NCI-H1694 treated with DMSO at 0.1 percent for 48 hours (cell line): ENCODE measurements around the gene ZNF587B.
"Not testable (repeated sequence)": the region's sequence is repeated elsewhere in the genome, so short reads cannot be mapped to it uniquely, and the experiment has no call there.

ENCODE experiments used
- DNase-seq: peaks from one replicate; lab custom pipeline; 2025; lab: John Stamatoyannopoulos, UW

Gene ZNF587B

GRCh38 chr19:57819475-57820148, 10.5 kb upstream of the ZNF587B start:
- peak; percentile 92 for DNase-seq

DNA sequence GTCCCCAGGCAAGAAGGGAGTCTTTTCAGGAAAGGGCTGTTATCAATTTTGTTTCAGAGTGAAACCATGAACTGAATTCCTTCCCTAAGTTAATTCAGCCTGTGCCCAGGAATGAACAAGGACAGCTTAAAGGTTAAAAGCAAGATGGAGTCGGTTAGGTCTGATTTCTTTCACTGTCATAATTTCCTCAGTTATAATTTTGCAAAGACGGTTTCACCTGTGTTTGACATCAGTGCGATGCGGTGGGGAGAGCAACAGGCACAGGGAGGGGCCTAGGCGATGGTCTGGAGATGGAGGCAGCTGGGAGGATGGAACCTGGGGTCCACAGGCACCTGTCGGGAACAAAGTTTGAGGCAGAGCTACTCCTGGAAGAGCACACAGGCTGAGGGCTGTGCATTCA, 9.5 kb upstream of the ZNF587B start:
- DNase-seq: no peak

DNA sequence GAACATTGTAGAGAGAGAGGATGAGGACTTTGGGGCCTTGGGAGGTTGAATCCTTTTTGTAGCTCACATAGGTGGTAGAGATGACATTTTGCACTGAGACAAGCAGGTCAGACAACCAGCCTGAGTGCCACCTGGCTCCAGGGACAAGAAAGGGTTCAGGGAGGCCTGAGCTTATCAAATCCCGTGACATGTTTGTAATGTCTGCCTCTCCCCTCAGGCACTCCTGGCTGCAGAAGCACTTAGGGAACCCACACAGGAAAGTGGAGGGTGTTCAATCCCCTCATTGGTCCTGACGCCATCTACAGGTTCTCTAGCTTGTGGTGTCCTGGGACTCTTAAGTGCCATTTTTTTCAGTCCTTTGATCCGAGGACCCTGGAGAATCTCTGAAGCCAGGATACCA, 9.0 kb upstream of the ZNF587B start:
- DNase-seq: not testable (repeated sequence)

- not testable (repeated sequence) for DNase-seq
These were observed 8.6 kb upstream of the ZNF587B start for GRCh38 chr19:57821501-57821900.

GRCh38 chr19:57823155-57823554, 6.9 kb upstream of the ZNF587B start:
- not testable (repeated sequence) for DNase-seq

DNA sequence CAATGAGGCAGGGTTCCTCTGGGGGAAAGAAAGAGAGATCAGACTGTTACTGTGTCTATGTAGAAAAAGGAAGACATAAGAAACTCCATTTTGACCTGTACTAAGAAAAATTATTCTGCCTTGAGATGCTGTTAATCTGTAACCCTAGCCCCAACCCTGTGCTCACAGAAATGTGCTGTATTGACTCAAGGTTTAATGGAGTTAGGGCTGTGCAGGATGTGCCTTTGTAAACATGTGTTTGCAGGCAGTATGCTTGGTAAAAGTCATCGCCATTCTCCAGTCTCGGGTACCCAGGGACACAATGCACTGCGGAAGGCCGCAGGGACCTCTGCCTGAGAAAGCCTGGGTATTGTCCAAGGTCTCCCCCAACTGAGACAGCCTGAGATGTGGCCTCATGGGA, 6.5 kb upstream of the ZNF587B start:
- not testable (repeated sequence) for DNase-seq

DNA sequence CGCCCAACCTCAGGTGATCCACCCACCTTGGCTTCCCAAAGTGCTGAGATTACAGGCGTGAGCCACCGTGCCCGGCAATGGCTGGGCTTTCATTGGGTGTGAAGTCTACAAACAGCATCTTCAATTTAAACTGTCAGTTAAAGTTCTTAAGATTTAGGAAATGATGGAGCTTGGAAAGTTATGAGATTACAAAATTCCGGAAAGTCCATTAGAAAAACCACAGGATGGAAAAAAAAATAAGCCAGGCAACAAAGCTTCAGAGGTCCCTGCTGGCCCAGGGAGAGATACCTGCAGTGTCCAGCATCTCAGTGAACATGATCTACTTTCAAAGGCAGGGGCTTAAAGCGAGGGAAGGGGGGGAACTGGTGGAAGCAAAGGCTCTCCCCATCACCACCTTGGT, 4.6 kb upstream of the ZNF587B start:
- no peak for DNase-seq

DNA sequence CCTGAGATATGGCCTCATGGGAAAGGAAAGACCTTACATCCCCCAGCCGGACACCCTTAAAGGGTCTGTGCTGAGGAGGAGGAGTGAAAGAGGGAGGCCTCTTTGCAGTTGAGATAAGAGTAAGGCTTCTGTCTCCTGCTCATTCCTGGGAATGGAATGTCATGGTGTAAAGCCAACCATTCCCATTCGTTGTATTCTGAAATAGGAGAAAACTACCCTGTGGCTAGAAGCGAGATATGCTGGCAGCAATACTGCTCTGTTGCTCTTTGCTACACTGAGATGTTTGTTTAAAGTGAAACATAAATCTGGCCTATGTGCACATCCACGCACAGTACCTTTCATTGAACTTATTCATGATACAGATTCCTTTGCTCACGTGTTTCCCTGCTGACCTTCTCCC, 783 bp upstream of the ZNF587B start:
- no peak for DNase-seq

DNA sequence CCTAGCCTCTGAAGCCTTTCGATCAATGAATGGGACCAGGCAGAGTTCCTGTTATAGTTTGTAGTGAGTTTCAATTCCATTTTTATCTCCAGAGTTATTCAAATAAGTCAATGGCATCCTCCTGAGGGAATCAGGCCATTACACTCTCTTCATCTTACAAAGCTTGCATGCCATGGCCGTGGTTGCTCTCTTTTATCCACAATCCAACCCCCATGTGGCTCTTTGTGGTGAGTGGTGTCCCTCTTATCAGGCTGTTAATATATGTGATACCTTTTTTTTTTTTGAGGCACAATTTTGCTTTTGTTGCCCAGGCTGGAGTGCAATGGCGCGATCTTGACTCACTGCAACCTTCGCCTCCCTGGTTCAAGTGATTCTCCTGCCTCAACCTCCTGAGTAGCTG, 6.9 kb downstream of the ZNF587B start:
- not testable (repeated sequence) for DNase-seq

GRCh38 chr19:57838622-57839191, 8.6 kb downstream of the ZNF587B start:
- DNase-seq: not testable (repeated sequence)

GRCh38 chr19:57841122-57841763, 11.1 kb downstream of the ZNF587B start:
- no peak for DNase-seq

GRCh38 chr19:57847164-57847563, 17.1 kb downstream of the ZNF587B start:
- DNase-seq: not testable (repeated sequence)

DNA sequence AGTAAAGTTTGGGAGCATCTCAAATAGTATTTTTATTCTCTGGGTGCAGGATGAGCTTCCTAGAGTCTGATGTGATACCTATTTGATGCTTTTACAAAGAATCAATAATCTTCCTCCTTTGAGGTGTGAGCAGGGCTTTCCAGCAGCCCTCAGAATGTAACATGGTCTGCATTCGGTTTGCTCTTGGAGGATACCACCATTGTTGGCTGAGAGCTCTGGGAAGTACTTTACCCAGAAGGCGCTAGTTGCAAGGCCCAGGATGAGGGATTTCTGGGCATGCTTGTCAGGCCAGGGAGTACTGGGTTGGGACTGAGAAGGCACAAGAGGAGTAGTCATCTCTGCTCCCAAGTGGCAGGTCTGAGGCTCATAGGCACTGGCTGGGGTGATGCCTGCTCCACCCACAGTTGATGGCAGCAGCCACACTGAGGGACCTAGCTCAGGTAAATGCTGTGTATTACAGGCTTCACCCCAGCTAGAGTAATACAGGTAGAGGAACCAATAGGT, 19.1 kb downstream of the ZNF587B start:
- DNase-seq: not testable (repeated sequence)

- peak; percentile 36 for DNase-seq
These were observed 19.8 kb downstream of the ZNF587B start, which contains the start of gene ZNF587 for GRCh38 chr19:57849666-57850473. Gene ZNF587 (plus strand): TSS chr19:57849859. CDS start chr19:57850039, 180 bp downstream.

- no peak for DNase-seq
These were observed 20.5 kb downstream of the ZNF587B start for GRCh38 chr19:57850553-57851017.

- not testable (repeated sequence) for DNase-seq
These were observed 21.9 kb downstream of the ZNF587B start for GRCh38 chr19:57851812-57852603.

- not testable (repeated sequence) for DNase-seq
These were observed 24.0 kb downstream of the ZNF587B start for GRCh38 chr19:57854117-57854516.

GRCh38 chr19:57862351-57862750, 32.3 kb downstream of the ZNF587B start:
- not testable (repeated sequence) for DNase-seq

GRCh38 chr19:57867868-57868492, 37.9 kb downstream of the ZNF587B start:
- no peak for DNase-seq

DNA sequence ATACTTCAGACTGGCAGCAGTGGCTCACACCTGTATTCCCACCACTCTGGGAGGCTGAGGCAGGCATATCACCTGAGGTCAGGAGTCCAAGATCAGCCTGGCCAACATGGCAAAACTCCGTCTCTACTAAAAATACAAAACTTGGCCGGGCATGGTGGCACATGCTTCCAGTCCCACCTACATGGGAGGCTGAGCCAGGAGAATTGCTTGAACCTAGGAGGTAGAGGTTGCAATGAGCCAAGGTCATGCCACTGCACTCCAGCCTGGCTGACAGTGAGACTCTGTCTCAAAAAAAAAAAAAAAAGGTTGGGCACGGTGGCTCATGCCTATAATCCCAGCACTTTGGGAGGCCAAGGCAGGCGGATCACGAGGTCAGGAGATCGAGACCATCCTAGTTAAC, 39.6 kb downstream of the ZNF587B start:
- not testable (repeated sequence) for DNase-seq

GRCh38 chr19:57870225-57870624, 40.1 kb downstream of the ZNF587B start:
- no peak for DNase-seq
